Erythroblast (primary cell): ENCODE measurements around the gene GNAZ.

Source experiments
- DNase-seq, 2 experiments: peaks; one replicate each; lab custom pipeline; 2025; lab: John Stamatoyannopoulos, UW
- GATA1 ChIP-seq: IDR thresholded peaks from 2 replicates; pipeline ENCODE4 v1.6.1; 2011; ENCODE audit warnings: low read depth, mild to moderate bottlenecking, control low read depth, low read length, moderate library complexity
- POLR2A ChIP-seq: IDR thresholded peaks from 2 replicates; pipeline ENCODE4 v1.6.1; 2011; ENCODE audit warnings: mild to moderate bottlenecking, low read length

GNAZ gene

GRCh38 chr22:23110190-23110921, 40.0 kb downstream of the GNAZ start:
- TF ChIP-seq POLR2A = no peak
- TF ChIP-seq GATA1 = no peak
- no peak for DNase-seq

GRCh38 chr22:23110922-23111527, 40.7 kb downstream of the GNAZ start:
- no peak for DNase-seq

GRCh38 chr22:23112472-23113012, 42.2 kb downstream of the GNAZ start:
- DNase-seq = no peak
- TF ChIP-seq POLR2A = no peak
- no peak for TF ChIP-seq GATA1

More at GRCh38 chr22:23110922-23111527, 40.7 kb downstream of the GNAZ start:
- TF ChIP-seq POLR2A (no peak), GATA1 (no peak)

- no peak for DNase-seq
- no peak for TF ChIP-seq GATA1
- TF ChIP-seq POLR2A = no peak
Observed at GRCh38 chr22:23113067-23113846, 42.9 kb downstream of the GNAZ start.

- no peak for TF ChIP-seq POLR2A
- TF ChIP-seq GATA1 = no peak
Observed at GRCh38 chr22:23113847-23114720, 43.8 kb downstream of the GNAZ start.

GRCh38 chr22:23114721-23115020, 44.4 kb downstream of the GNAZ start:
- no peak for TF ChIP-seq GATA1
- TF ChIP-seq POLR2A = no peak
- DNase-seq = no peak

More at GRCh38 chr22:23113847-23114720, 43.8 kb downstream of the GNAZ start:
- DNase-seq = no peak

- TF ChIP-seq GATA1 (no peak), POLR2A (no peak)
Observed at GRCh38 chr22:23115369-23115768, 45.0 kb downstream of the GNAZ start.

GRCh38 chr22:23115825-23116494, 45.6 kb downstream of the GNAZ start:
- TF ChIP-seq POLR2A (no peak), GATA1 (no peak)

More at GRCh38 chr22:23115369-23115768, 45.0 kb downstream of the GNAZ start:
- no peak for DNase-seq

GRCh38 chr22:23116506-23117263, 46.4 kb downstream of the GNAZ start:
- DNase-seq = no peak
- no peak for TF ChIP-seq POLR2A
- no peak for TF ChIP-seq GATA1

More at GRCh38 chr22:23115825-23116494, 45.6 kb downstream of the GNAZ start:
- DNase-seq = no peak

- DNase-seq = no peak
- TF ChIP-seq POLR2A = no peak
- no peak for TF ChIP-seq GATA1
Observed at GRCh38 chr22:23117275-23117674, 47.0 kb downstream of the GNAZ start.

GRCh38 chr22:23117891-23118646, 47.8 kb downstream of the GNAZ start:
- no peak for DNase-seq
- TF ChIP-seq GATA1 = no peak
- no peak for TF ChIP-seq POLR2A

- TF ChIP-seq POLR2A (no peak), GATA1 (no peak)
- no peak for DNase-seq
Observed at GRCh38 chr22:23118647-23119493, 48.6 kb downstream of the GNAZ start.
